GM12865 (cell line): ENCODE results near the gene ACTR10.

Experiments used
- DNase-seq: peaks from one replicate; pipeline ENCODE4 v3.0.0; 2010; ENCODE audit warnings: low read depth
- H3K4me3 ChIP-seq: 2 replicates; pipeline ENCODE4 v1.5.1; 2011; ENCODE audit warnings: mild to moderate bottlenecking, low read depth, low read length, control low read depth
- CTCF ChIP-seq: IDR thresholded peaks from 2 replicates; pipeline ENCODE4 v1.5.1; 2011; ENCODE audit warnings: low read length, control low read depth, low read depth, inconsistent platforms; ENCODE audit not compliant: insufficient read depth; ENCODE audit errors: missing control alignments

Gene ACTR10

GRCh38 chr14:58199726-58200479, at the start of gene ACTR10:
Gene ACTR10 (plus strand): TSS chr14:58200149. CDS start chr14:58200218, 69 bp downstream.
- no peak for TF ChIP-seq CTCF
- peak; percentile 92 for DNase-seq
- H3K4me3 ChIP-seq: peak within 1 kb of the TSS; percentile 89

GRCh38 chr14:58150243-58150805, 49.6 kb upstream of the ACTR10 start:
- no peak for DNase-seq
- no peak overlapping the region for H3K4me3 ChIP-seq
- no peak for TF ChIP-seq CTCF

GRCh38 chr14:58151133-58152013, 48.6 kb upstream of the ACTR10 start:
- H3K4me3 ChIP-seq: peak overlapping the region; percentile 58
- DNase-seq: peak; percentile 11
- no peak for TF ChIP-seq CTCF

- peak within 1 kb of the TSS; percentile 58 for H3K4me3 ChIP-seq
- peak; percentile 80 for DNase-seq
- no peak for TF ChIP-seq CTCF
Observed at GRCh38 chr14:58152014-58152857, 47.7 kb upstream of the ACTR10 start, which contains the start of gene ARMH4. Gene ARMH4 (minus strand): TSS chr14:58152213. CDS start chr14:58139358, 12,855 bp downstream.

- TF ChIP-seq CTCF: no peak
- no peak for DNase-seq
- H3K4me3 ChIP-seq: no peak overlapping the region
Observed at GRCh38 chr14:58160561-58160960, 39.4 kb upstream of the ACTR10 start.
